AG04449 (cell line): ENCODE data around the gene SPEM2.
A peak's percentile ranks its signal among the peaks of the same experiment; 100 is the strongest.

ENCODE experiments used
- CTCF ChIA-PET: fragments of 350-600 bp; formaldehyde crosslinking; extraction: SDS; loops from one replicate; lab custom pipeline; 2021; ENCODE audit warnings: antibody characterized with exemption; lab: Yijun Ruan, JAX
- POLR2A ChIA-PET: fragments of 400-600, 350-600 bp; formaldehyde crosslinking; extraction: SDS; loops from one replicate; lab custom pipeline; 2020; ENCODE audit warnings: antibody characterized with exemption, inconsistent platforms; lab: Yijun Ruan, JAX
- DNase-seq: peaks from one replicate; pipeline ENCODE4 v3.0.0-alpha.2; 2010; ENCODE audit warnings: low read depth, low spot score
- H3K4me3 ChIP-seq: 2 replicates; pipeline ENCODE4 v1.5.1; 2011; ENCODE audit warnings: low read depth, mild to moderate bottlenecking, control low read depth, low read length
- CTCF ChIP-seq: IDR thresholded peaks from one replicate; pipeline ENCODE4 v1.5.1; 2011; ENCODE audit warnings: mild to moderate bottlenecking, moderate library complexity, low read length, control low read depth, inconsistent platforms; ENCODE audit not compliant: insufficient read depth; ENCODE audit errors: missing control alignments

Gene SPEM2

GRCh38 chr17:7391307-7391706, 34.1 kb upstream of the SPEM2 start:
- ChIA-PET POLR2A (no interaction called here), CTCF (interaction anchor here (0.8 kb wide), 1 partner anchor 11 kb away, joined by 3 read pairs; the partner anchor contains the start of gene TNK1)
- no peak overlapping the region for H3K4me3 ChIP-seq
- TF ChIP-seq CTCF = no peak
- no peak for DNase-seq

- ChIA-PET POLR2A (interaction anchor here (0.6 kb wide), 1 partner anchor 164 kb away, joined by 3 read pairs; no protein-coding TSS in a partner anchor), CTCF (interaction anchor here (0.7 to 1.6 kb wide), 3 partner anchors 9 to 89 kb away, joined by 3 to 4 read pairs (median 4); no protein-coding TSS in a partner anchor)
- TF ChIP-seq CTCF = no peak
- peak overlapping the region; percentile 88 for H3K4me3 ChIP-seq
- no peak for DNase-seq
Measured at GRCh38 chr17:7392696-7393612, 32.5 kb upstream of the SPEM2 start.

GRCh38 chr17:7393613-7394451, 31.6 kb upstream of the SPEM2 start:
- no peak for DNase-seq
- ChIA-PET CTCF (interaction anchor here (1.3 to 1.6 kb wide), 2 partner anchors 10 to 43 kb away, joined by 4 read pairs; no protein-coding TSS in a partner anchor), POLR2A (interaction anchor here (0.6 to 1.0 kb wide), 7 partner anchors 8 to 164 kb away, joined by 3 to 6 read pairs (median 3); partner anchors contain the start of gene TMEM256)
- peak; percentile 15 for TF ChIP-seq CTCF
- peak overlapping the region; percentile 88 for H3K4me3 ChIP-seq

GRCh38 chr17:7394452-7395191, 30.8 kb upstream of the SPEM2 start, which contains the start of gene PLSCR3:
Gene PLSCR3, minus strand, starts transcription at chr17:7394525. Its CDS starts 415 bp downstream, at chr17:7394110.
- no peak for DNase-seq
- POLR2A ChIA-PET = interaction anchor here (0.6 to 1.0 kb wide), 7 partner anchors 9 to 89 kb away, joined by 3 to 6 read pairs (median 3); partner anchors contain the start of gene TMEM256
- CTCF ChIA-PET = interaction anchor here (1.1 to 1.6 kb wide), 3 partner anchors 10 to 43 kb away, joined by 3 to 4 read pairs (median 4); no protein-coding TSS in a partner anchor
- peak within 1 kb of the TSS; percentile 88 for H3K4me3 ChIP-seq
- TF ChIP-seq CTCF = peak; percentile 44

GRCh38 chr17:7396147-7396546, 29.3 kb upstream of the SPEM2 start:
- TF ChIP-seq CTCF = no peak
- CTCF ChIA-PET = interaction anchor here (1.0 kb wide), 1 partner anchor 165 kb away, joined by 4 read pairs; no protein-coding TSS in a partner anchor
- DNase-seq = no peak
- POLR2A ChIA-PET = no interaction called here
- no peak overlapping the region for H3K4me3 ChIP-seq
